GM23248 (cell line): ENCODE data around the gene HMCN1. TPM values are rescaled to one million over a fixed set of nuclear protein-coding genes. Genes with fewer than 3 reads are reported as not detected.

Source experiments
- DNase-seq: peaks from one replicate; pipeline ENCODE4 v3.0.0-alpha.2; 2015
- H2AFZ ChIP-seq: fragments of 200-600 bp; sonication (generic); 2 replicates; pipeline ENCODE4 v1.6.1; 2016; ENCODE audit warnings: antibody characterized with exemption
- H3F3A ChIP-seq: fragments of 200-600 bp; sonication (generic); 2 replicates; pipeline ENCODE4 v1.6.1; 2016; ENCODE audit warnings: mild to moderate bottlenecking, antibody characterized with exemption, mixed run types; ENCODE audit not compliant: insufficient read depth
- H3K27ac ChIP-seq: fragments of 200-600 bp; sonication (generic); 2 replicates; pipeline ENCODE4 v1.5.1; 2016; ENCODE audit warnings: mild to moderate bottlenecking
- H3K27me3 ChIP-seq: fragments of 200-600 bp; sonication (generic); replicated peaks from 2 replicates; pipeline ENCODE4 v1.6.1; 2016; ENCODE audit warnings: mild to moderate bottlenecking; ENCODE audit not compliant: insufficient read depth
- H3K36me3 ChIP-seq: fragments of 200-600 bp; sonication (generic); 2 replicates; pipeline ENCODE4 v1.6.1; 2016; ENCODE audit warnings: low read depth, mild to moderate bottlenecking
- H3K4me1 ChIP-seq: fragments of 200-600 bp; sonication (generic); 2 replicates; pipeline ENCODE4 v1.6.1; 2016; ENCODE audit warnings: mild to moderate bottlenecking; ENCODE audit not compliant: insufficient read depth
- H3K4me2 ChIP-seq: fragments of 200-600 bp; sonication (generic); one replicate; pipeline ENCODE4 v1.6.1; 2016; ENCODE audit warnings: mild to moderate bottlenecking; ENCODE audit not compliant: unreplicated experiment
- H3K4me3 ChIP-seq: fragments of 200-600 bp; sonication (generic); 2 replicates; pipeline ENCODE4 v1.5.1; 2016; ENCODE audit warnings: mild to moderate bottlenecking
- H3K79me2 ChIP-seq: fragments of 200-600 bp; sonication (generic); 2 replicates; pipeline ENCODE4 v1.6.1; 2016; ENCODE audit warnings: mild to moderate bottlenecking; ENCODE audit not compliant: insufficient read depth
- H3K9ac ChIP-seq: fragments of 200-600 bp; sonication (generic); 2 replicates; pipeline ENCODE4 v1.6.1; 2016; ENCODE audit warnings: mild to moderate bottlenecking
- H3K9me2 ChIP-seq: fragments of 200-600 bp; sonication (generic); 2 replicates; pipeline ENCODE4 v1.6.1; 2016; ENCODE audit warnings: mixed run types, mild to moderate bottlenecking, moderate library complexity; ENCODE audit not compliant: insufficient read depth
- H3K9me3 ChIP-seq: fragments of 200-600 bp; sonication (generic); one replicate; pipeline ENCODE4 v1.6.1; 2017; ENCODE audit warnings: low read depth
- H4K20me1 ChIP-seq: fragments of 200-600 bp; sonication (generic); 2 replicates; pipeline ENCODE4 v1.6.0; 2016; ENCODE audit not compliant: insufficient read depth
- EZH2 ChIP-seq: fragments of 200-600 bp; sonication (generic); IDR thresholded peaks from 2 replicates; pipeline ENCODE4 v1.6.1; 2018; ENCODE audit warnings: antibody characterized with exemption, mild to moderate bottlenecking; ENCODE audit not compliant: insufficient read depth, poor library complexity, severe bottlenecking
- EZH2phosphoT487 ChIP-seq: fragments of 200-600 bp; sonication (generic); IDR thresholded peaks from 2 replicates; pipeline ENCODE4 v1.6.1; 2018; ENCODE audit warnings: antibody characterized with exemption, moderate library complexity, mild to moderate bottlenecking, low read depth; ENCODE audit not compliant: insufficient read depth
- WGBS, 2 experiments: methylation state at CpG; one replicate each; pipeline ENCODE4 v1.1.6; 2015 to 2017; ENCODE audit warnings: low lambda C conversion rate in 2 of 2, low coverage in 1 of 2; ENCODE audit errors: missing lambda C conversion rate in 2 of 2; 5-methylcytosine and 5-hydroxymethylcytosine counted together
- in situ Hi-C: fragments of 300-500 bp; cut with MboI; formaldehyde crosslinking; loops from 2 replicates; pipeline ENCODE4 v1.15.0; 2020
- polyA plus RNA-seq: library from polyadenylated mRNA; unstranded; fragments of >200 nt; fragmentation: Nextera tagmentation; extraction: Ambion mirVana; gene quantifications from 2 replicates; pipeline ENCODE4 v1.2.1, GENCODE V29; 2016
- total RNA-seq: library from RNA; depleted of rRNA; stranded (reverse); fragments of >200 nt; shearing (Covaris generic); gene quantifications from 2 replicates; pipeline ENCODE4 v1.2.3, GENCODE V29; 2014

Gene HMCN1
- total and polyA plus RNA-seq, 2 experiments from 2014 or later: 1.8 to 5.2 TPM

- Histone ChIP-seq H3K36me3 (no peaks in the 10 kb centered on the region), H3K9me3 (no peaks in the 10 kb centered on the region), H3K4me2 (no peak overlapping the region), H2AFZ (no peak overlapping the region), H3F3A (peaks cover 14% of the 10 kb centered on the region; the same call in 1 of the 2 replicates), H3K4me3 (no peak overlapping the region), H4K20me1 (no peaks in the 10 kb centered on the region), H3K27ac (no peak overlapping the region), H3K9ac (no peak overlapping the region), H3K27me3 (no peaks in the 10 kb centered on the region), H3K4me1 (peaks cover 25% of the 10 kb centered on the region), H3K9me2 (peaks cover 6% of the 10 kb centered on the region; the same call in 1 of the 2 replicates), H3K79me2 (no peaks in the 10 kb centered on the region)
- TF ChIP-seq EZH2phosphoT487 (no peak), EZH2 (no peak)
- peak; percentile 29 for DNase-seq
- 16 to 21% methylated on average over 4 of the region's 4 CpGs for WGBS, 2 experiments
- in situ Hi-C loops: no loop called here
These were observed 325.6 kb downstream of the HMCN1 start for GRCh38 chr1:186059752-186060151.

DNA sequence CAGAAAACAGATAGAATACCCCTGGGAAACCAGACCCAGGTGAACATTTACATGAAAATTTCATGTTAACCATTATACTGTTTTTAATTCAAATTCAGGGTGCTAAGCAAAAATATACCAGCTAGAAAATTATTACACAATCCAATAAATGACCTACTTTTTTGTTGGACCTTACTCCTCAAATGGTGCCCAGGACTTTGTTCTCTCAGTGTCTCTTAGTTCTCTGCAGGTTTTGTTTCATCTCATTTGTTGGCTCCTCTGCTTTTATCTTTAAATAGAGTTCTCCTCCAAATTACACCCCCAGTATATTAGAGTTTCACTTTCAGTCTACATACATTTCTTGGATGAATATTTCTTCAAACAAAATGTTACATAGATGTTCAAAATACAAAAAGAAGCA is 326.0 kb downstream of the HMCN1 start:
- in situ Hi-C loops: no loop called here
- TF ChIP-seq EZH2: no peak
- TF ChIP-seq EZH2phosphoT487: no peak
- H4K20me1 ChIP-seq: no peaks in the 10 kb centered on the region
- peaks cover 14% of the 10 kb centered on the region; the same call in 1 of the 2 replicates for H3F3A ChIP-seq
- H3K4me3 ChIP-seq: no peak overlapping the region
- no peak overlapping the region for H3K27ac ChIP-seq
- no peak overlapping the region for H3K9ac ChIP-seq
- H3K4me1 ChIP-seq: peaks cover 25% of the 10 kb centered on the region
- H3K79me2 ChIP-seq: no peaks in the 10 kb centered on the region
- no peaks in the 10 kb centered on the region for H3K27me3 ChIP-seq
- H3K9me2 ChIP-seq: peaks cover 6% of the 10 kb centered on the region; the same call in 1 of the 2 replicates
- DNase-seq: no peak
- H3K4me2 ChIP-seq: no peak overlapping the region
- H3K9me3 ChIP-seq: no peaks in the 10 kb centered on the region
- no peak overlapping the region for H2AFZ ChIP-seq
- no peaks in the 10 kb centered on the region for H3K36me3 ChIP-seq

GRCh38 chr1:186063091-186063657 is 329.0 kb downstream of the HMCN1 start:
- in situ Hi-C loops: no loop called here
- 71% methylated on average over 1 of the region's 1 CpG; no CpG with 5 or more reads in 1 of the 2 experiments for WGBS, 2 experiments
- H3K4me2 ChIP-seq: no peak overlapping the region

DNA sequence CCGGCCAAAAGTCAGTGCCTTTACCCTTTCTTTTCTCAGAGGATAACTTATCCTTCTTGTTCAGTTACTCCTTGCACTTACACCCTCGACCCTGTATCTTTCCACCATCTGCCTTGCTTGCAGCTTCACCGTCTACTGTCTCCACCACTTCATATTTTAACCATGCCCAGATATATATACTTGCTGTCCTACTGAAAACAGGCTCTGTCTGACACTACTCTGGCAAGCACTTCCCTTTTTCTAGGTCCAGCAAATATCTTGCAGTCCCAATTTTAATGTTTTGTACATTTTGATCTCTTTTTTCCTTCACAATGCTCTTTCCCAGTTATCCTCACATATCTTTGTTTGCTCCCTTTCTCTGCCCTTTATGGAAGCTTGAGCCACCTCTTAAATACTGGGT is 332.2 kb downstream of the HMCN1 start:
- no peak for TF ChIP-seq EZH2
- no peak for TF ChIP-seq EZH2phosphoT487
- no peak overlapping the region for H2AFZ ChIP-seq
- no peaks in the 10 kb centered on the region for H3K4me1 ChIP-seq
- no peaks in the 10 kb centered on the region for H3K9me2 ChIP-seq
- no peaks in the 10 kb centered on the region for H3K9me3 ChIP-seq
- no peak for DNase-seq
- no peak overlapping the region for H3K4me3 ChIP-seq
- H3K9ac ChIP-seq: no peak overlapping the region
- no peaks in the 10 kb centered on the region for H4K20me1 ChIP-seq
- H3F3A ChIP-seq: no peaks in the 10 kb centered on the region
- H3K36me3 ChIP-seq: no peaks in the 10 kb centered on the region
- in situ Hi-C loops: no loop called here
- 48 to 49% methylated on average over 3 of the region's 3 CpGs for WGBS, 2 experiments
- H3K27me3 ChIP-seq: no peaks in the 10 kb centered on the region
- no peak overlapping the region for H3K27ac ChIP-seq
- H3K4me2 ChIP-seq: no peak overlapping the region
- H3K79me2 ChIP-seq: no peaks in the 10 kb centered on the region

More at GRCh38 chr1:186063091-186063657, 329.0 kb downstream of the HMCN1 start:
- TF ChIP-seq EZH2 (no peak), EZH2phosphoT487 (no peak)
- H3K4me1 ChIP-seq: peaks cover 13% of the 10 kb centered on the region
- peaks cover 14% of the 10 kb centered on the region; the same call in 1 of the 2 replicates for H3F3A ChIP-seq
- H3K9me2 ChIP-seq: no peaks in the 10 kb centered on the region
- H2AFZ ChIP-seq: no peak overlapping the region
- H3K9ac ChIP-seq: no peak overlapping the region
- no peaks in the 10 kb centered on the region for H3K79me2 ChIP-seq
- H3K36me3 ChIP-seq: no peaks in the 10 kb centered on the region
- no peak overlapping the region for H3K27ac ChIP-seq
- no peaks in the 10 kb centered on the region for H3K9me3 ChIP-seq
- no peaks in the 10 kb centered on the region for H3K27me3 ChIP-seq
- H3K4me3 ChIP-seq: no peak overlapping the region
- no peaks in the 10 kb centered on the region for H4K20me1 ChIP-seq
- DNase-seq: no peak
